Activated CD4-positive, alpha-beta memory T cell treated with anti-CD3 and anti-CD28 coated beads for 36 hours (primary cell): ENCODE measurements around the gene TNFSF12. TPM values are rescaled to one million over a fixed set of nuclear protein-coding genes. Genes with fewer than 3 reads are reported as not detected.

Experiments used
- CTCF ChIA-PET: fragments of 350-600 bp; sonication (Branson Sonifier 250); formaldehyde crosslinking; loops from one replicate; lab custom pipeline; 2021; ENCODE audit warnings: antibody characterized with exemption, inconsistent platforms; lab: Charles Lee
- POLR2A ChIA-PET: fragments of 350-600 bp; sonication (Branson Sonifier 250); formaldehyde crosslinking; loops from one replicate; lab custom pipeline; 2021; ENCODE audit warnings: antibody characterized with exemption; lab: Charles Lee
- DNase-seq: peaks from one replicate; pipeline ENCODE4 v3.0.0-alpha.2; 2020
- H3K27ac Mint-ChIP-seq: one replicate; pipeline ENCODE4 v1.8.0; 2021; ENCODE audit warnings: mixed read lengths
- H3K27me3 Mint-ChIP-seq: one replicate; pipeline ENCODE4 v1.8.0; 2021; ENCODE audit warnings: mixed read lengths
- H3K36me3 Mint-ChIP-seq: one replicate; pipeline ENCODE4 v1.8.0; 2021; ENCODE audit warnings: mixed read lengths
- H3K4me1 Mint-ChIP-seq: one replicate; pipeline ENCODE4 v1.8.0; 2021; ENCODE audit warnings: low read depth, mixed read lengths
- H3K4me3 Mint-ChIP-seq: one replicate; pipeline ENCODE4 v1.8.0; 2021; ENCODE audit warnings: mild to moderate bottlenecking, mixed read lengths
- H3K9me3 Mint-ChIP-seq: one replicate; pipeline ENCODE4 v1.8.0; 2021; ENCODE audit warnings: mixed read lengths
- intact Hi-C: fragments of 100-400 bp; cut with micrococcal nuclease; formaldehyde crosslinking; loops from one replicate; pipeline ENCODE4 v1.15.1; 2023
- total RNA-seq, 2 experiments: library from RNA; stranded (reverse); gene quantifications; one replicate each; pipeline ENCODE4 v1.2.3, GENCODE V29; 2021

TNFSF12 gene
- total RNA-seq, 2 experiments from 2014 or later, result 19.7 to 22.4 TPM

- Mint-ChIP-seq H3K27ac (peak overlapping the region; percentile 95), H3K36me3 (peaks cover 56% of the 10 kb centered on the region)
Observed at GRCh38 chr17:7579834-7580603, 31.2 kb downstream of the TNFSF12 start.

DNA sequence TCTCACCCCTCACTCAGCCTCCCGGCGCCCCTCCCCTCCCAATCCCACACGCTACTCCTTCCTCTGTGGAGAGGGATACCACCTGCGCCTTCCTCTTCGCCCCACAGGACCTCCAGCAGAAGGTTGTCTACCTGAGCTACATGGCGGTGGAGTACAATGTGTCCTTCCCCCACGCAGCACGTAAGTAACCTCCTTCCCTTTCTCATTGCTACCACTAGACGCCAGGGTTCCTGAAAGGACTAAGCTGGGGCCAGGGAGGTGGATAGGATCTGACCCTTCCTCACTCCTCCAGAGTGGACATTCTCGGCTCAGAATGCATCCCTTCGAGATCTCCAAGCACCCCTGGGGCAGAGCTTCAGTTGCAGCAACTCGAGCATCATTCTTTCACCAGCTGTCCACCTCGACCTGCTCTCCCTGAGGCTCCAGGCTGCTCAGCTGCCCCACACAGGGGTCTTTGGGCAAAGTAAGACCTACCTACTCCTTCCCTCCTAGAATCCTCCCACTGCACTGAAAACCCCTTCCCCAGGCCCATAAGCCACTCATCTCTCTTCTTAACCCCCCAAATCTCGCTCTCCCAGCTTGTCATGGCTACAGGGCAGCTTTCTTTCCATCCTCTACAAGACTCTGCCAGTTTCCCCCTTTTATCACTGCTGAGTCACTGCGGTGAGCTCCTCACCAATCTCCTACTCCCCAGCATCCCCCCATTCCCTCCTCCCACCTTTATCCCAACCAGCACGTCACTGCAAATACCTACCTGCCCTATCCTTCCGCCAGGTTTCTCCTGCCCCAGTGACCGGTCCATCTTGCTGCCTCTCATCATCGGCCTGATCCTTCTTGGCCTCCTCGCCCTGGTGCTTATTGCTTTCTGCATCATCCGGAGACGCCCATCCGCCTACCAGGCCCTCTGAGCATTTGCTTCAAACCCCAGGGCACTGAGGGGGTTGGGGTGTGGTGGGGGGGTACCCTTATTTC is 32.0 kb downstream of the TNFSF12 start:
- POLR2A ChIA-PET, result interaction anchor here (1.2 to 2.8 kb wide), 4 partner anchors 8 to 106 kb away, joined by 3 to 24 read pairs (median 3); partner anchors contain the start of genes FXR2, SOX15, TP53 and WRAP53
- Mint-ChIP-seq H3K4me1 (peaks cover 83% of the 10 kb centered on the region), H3K9me3 (no peaks in the 10 kb centered on the region), H3K36me3 (peaks cover 48% of the 10 kb centered on the region), H3K27me3 (no peaks in the 10 kb centered on the region), H3K4me3 (peak overlapping the region; percentile 67), H3K27ac (peak overlapping the region; percentile 95)
- DNase-seq, result no peak
- CTCF ChIA-PET, result interaction anchor here (0.6 to 3.1 kb wide), 5 partner anchors 8 to 144 kb away, joined by 3 to 21 read pairs (median 3); partner anchors contain the start of genes SENP3 and SOX15
- intact Hi-C loops, result loop anchor here (5.0 kb wide), 1 partner anchor 256 kb away; no protein-coding TSS in a partner anchor

More at GRCh38 chr17:7579834-7580603, 31.2 kb downstream of the TNFSF12 start:
- Mint-ChIP-seq H3K9me3 (no peaks in the 10 kb centered on the region), H3K27me3 (no peaks in the 10 kb centered on the region), H3K4me1 (peaks cover 86% of the 10 kb centered on the region), H3K4me3 (peak overlapping the region; percentile 67)
- intact Hi-C loops, result loop anchor here (5.0 kb wide), 1 partner anchor 257 kb away; no protein-coding TSS in a partner anchor
- ChIA-PET CTCF (interaction anchor here (0.6 to 3.1 kb wide), 5 partner anchors 9 to 143 kb away, joined by 3 to 21 read pairs (median 3); partner anchors contain the start of genes SENP3 and SOX15), POLR2A (interaction anchor here (1.0 to 2.8 kb wide), 7 partner anchors 8 to 251 kb away, joined by 3 to 24 read pairs (median 3); partner anchors contain the start of genes ACAP1, FXR2, NEURL4 and SENP3)
- DNase-seq, result peak; percentile 59

DNA sequence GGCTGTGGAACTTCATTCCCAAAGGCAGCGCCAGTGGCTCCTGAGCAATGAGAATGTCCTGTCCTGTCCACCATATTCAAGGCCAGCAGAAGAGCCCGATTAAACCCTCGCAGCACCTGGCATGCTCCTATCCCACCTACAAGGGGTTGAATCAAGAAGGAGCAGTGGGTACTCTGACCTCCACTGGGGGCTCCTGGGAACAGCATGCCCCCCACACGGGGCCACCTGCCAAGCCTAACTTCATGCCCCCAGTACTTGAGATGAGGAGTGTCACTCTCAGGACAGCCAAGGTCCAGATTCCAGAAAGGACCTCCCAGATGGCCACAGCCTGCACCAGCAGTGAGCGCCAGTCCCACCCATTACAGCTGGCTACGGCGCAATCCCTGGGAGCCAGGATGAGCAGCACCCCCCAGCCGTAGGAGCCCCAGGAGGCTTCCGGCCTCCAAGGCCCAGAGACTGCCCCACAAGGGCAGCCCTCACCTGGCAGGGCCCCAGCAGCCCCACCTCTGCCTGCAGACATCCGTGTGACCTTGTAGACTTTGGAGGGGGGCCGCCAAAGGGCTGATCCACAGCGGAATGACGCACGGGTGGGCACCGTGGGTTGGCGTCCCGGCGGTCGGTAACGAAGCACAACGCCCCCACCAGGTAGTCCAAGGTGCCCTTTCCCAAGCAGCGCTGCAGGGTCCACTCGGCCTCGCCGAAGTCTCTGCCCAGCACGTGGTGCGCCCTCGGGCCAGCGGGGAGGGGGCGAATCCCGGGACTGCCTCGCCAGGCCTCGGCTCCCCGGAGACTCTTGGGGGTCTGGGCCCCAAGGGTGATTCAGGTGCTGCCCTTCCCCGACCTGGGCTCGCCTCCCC is 33.8 kb downstream of the TNFSF12 start:
- peaks cover 66% of the 10 kb centered on the region for H3K4me1 Mint-ChIP-seq
- intact Hi-C loops, result loop anchor here (1.0 to 5.0 kb wide), 3 partner anchors 9 to 255 kb away; no protein-coding TSS in a partner anchor

DNA sequence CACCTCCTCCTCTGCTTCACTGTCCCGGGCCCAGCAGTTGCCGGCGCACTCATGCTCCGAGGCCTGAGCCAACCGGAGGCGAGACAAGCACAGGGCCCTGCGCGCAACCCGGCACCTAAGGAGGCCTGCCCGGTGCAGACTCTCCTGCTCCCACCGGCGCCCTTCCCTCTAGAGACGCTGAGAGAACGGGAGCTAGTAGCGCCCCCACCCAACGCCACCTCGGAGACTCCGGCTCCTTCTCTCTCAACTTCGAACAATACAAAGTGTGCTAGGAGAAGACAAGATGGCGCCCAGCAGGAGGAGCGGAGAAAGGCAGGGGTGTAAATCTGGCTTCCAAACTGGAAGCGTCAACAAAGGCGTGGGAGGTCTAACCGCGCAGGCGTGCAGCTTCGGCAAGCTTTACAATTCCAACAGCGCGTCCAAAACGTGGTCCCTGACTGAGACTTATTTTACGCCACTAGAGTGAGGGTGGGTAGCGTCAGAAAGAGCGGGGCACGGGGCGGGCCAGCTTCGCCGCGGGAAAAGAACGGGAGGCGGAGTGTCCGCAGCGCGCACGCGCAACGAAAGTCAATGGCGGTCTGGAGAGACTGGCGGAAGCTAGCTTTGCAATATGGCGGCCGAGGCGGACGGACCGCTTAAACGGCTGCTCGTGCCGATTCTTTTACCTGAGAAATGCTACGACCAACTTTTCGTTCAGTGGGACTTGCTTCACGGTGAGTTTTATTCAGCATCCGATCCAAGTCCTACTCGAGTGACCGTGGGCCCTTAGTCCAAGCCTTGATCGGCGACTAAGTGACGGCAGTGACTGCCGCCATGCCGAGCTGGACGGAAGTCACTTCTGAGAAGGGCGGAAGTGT is 34.6 kb downstream of the TNFSF12 start, which contains the start of gene MPDU1:
MPDU1 (plus strand) TSS at position 600 of the 857 bp plus-strand sequence; CDS start at position 611, 11 bp downstream.
- Mint-ChIP-seq H3K36me3 (peaks cover 28% of the 10 kb centered on the region), H3K4me1 (peaks cover 57% of the 10 kb centered on the region), H3K4me3 (peak within 1 kb of the TSS; percentile 95), H3K27me3 (no peaks in the 10 kb centered on the region), H3K9me3 (no peaks in the 10 kb centered on the region), H3K27ac (peak within 1 kb of the TSS; percentile 100)
- ChIA-PET POLR2A (interaction anchor here (0.5 to 3.8 kb wide), 21 partner anchors 9 to 537 kb away, joined by 3 to 61 read pairs (median 4); partner anchors contain the start of genes ACAP1, CNTROB, FXR2 and NEURL4), CTCF (interaction anchor here (0.6 to 7.7 kb wide), 12 partner anchors 12 to 238 kb away, joined by 3 to 57 read pairs (median 4); partner anchors contain the start of genes ATP1B2, FXR2, KCTD11 and SAT2)
- DNase-seq, result peak; percentile 98
- intact Hi-C loops, result loop anchor here (1.0 to 5.0 kb wide), 5 partner anchors 10 to 254 kb away; partner anchors contain the start of genes FXR2 and SENP3

More for the DNA sequence above, 33.8 kb downstream of the TNFSF12 start:
- H3K27ac Mint-ChIP-seq, result peak overlapping the region; percentile 100
- no peaks in the 10 kb centered on the region for H3K27me3 Mint-ChIP-seq
- DNase-seq, result no peak
- ChIA-PET POLR2A (interaction anchor here (0.9 to 3.8 kb wide), 10 partner anchors 9 to 269 kb away, joined by 3 to 61 read pairs (median 8); partner anchors contain the start of genes ACAP1, FXR2, POLR2A and TP53), CTCF (interaction anchor here (1.3 to 7.7 kb wide), 3 partner anchors 22 to 105 kb away, joined by 4 to 57 read pairs (median 30); partner anchors contain the start of genes FXR2, SENP3, TNFSF13 and TP53)
- peaks cover 32% of the 10 kb centered on the region for H3K36me3 Mint-ChIP-seq
- peak overlapping the region; percentile 95 for H3K4me3 Mint-ChIP-seq
- H3K9me3 Mint-ChIP-seq, result no peaks in the 10 kb centered on the region

DNA sequence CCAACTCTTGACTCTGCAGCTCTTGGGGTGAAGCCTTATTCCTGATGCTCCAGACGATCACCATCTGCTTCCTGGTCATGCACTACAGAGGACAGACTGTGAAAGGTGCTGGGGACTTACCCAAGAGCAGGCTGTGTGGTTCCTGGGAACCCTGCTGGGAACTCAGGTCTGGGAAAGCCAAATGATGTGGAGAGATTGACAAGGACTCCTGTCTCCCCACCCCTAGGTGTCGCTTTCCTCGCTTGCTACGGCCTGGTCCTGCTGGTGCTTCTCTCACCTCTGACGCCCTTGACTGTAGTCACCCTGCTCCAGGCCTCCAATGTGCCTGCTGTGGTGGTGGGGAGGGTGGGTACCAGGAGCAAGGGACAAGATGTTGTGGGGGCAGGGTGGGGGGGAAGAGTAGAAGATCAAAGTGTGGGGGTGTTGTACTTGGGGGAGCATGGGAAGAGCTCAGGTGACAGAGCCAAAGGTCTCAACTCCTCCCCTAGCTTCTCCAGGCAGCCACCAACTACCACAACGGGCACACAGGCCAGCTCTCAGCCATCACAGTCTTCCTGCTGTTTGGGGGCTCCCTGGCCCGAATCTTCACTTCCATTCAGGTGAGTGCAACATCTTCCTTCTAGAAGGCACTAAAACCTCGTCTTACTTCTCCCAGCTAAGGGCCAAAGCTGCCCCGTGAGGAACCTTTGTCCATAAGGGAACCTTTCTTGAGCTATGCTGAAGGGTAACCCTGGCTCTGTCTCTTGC is 38.0 kb downstream of the TNFSF12 start:
- POLR2A ChIA-PET, result no interaction called here

DNA sequence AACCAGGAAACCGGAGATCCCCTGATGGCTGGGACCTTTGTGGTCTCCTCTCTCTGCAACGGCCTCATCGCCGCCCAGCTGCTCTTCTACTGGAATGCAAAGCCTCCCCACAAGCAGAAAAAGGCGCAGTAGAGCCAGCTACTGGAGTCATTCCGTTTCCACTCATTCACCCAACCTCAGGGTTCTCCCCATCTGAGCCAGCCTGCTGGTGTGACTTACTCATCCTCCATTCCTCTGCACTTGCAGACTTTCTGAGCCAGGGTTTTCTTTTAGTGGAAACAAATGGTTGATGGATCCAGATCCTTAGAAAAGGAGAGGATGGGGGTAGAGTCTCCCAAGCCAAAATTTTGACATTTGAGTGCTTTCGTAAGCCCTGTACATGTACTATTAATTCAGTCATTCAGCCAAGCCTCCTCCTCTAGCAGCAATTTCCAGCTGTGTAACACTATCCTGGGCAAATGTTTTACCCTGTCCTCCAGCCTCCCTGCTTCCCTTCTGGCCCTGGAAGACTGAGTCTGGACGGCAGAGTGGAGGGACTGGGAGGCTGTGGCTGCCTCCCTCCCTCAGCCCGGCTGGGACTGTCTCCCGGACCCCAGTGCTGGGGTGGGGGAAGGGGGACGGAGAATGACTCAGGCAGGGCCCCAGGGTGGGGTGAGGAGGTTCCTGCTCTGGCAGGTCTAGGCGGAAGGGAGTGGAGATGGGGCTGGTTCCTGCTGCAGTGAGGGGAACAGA is 38.7 kb downstream of the TNFSF12 start:
- POLR2A ChIA-PET, result no interaction called here
- CTCF ChIA-PET, result interaction anchor here (1.3 to 7.7 kb wide), 3 partner anchors 27 to 232 kb away, joined by 5 to 57 read pairs (median 7); partner anchors contain the start of genes SENP3, TNFSF13 and TP53
- peaks cover 21% of the 10 kb centered on the region for H3K36me3 Mint-ChIP-seq
- DNase-seq, result no peak
- H3K4me1 Mint-ChIP-seq, result peaks cover 20% of the 10 kb centered on the region
- no peaks in the 10 kb centered on the region for H3K27me3 Mint-ChIP-seq
- intact Hi-C loops, result no loop called here
- H3K9me3 Mint-ChIP-seq, result no peaks in the 10 kb centered on the region
- H3K27ac Mint-ChIP-seq, result no peak overlapping the region
- no peak overlapping the region for H3K4me3 Mint-ChIP-seq

More for the DNA sequence above, 38.0 kb downstream of the TNFSF12 start:
- H3K9me3 Mint-ChIP-seq, result no peaks in the 10 kb centered on the region
- peaks cover 27% of the 10 kb centered on the region for H3K4me1 Mint-ChIP-seq
- H3K27ac Mint-ChIP-seq, result no peak overlapping the region
- CTCF ChIA-PET, result interaction anchor here (0.6 to 7.7 kb wide), 5 partner anchors 26 to 231 kb away, joined by 3 to 57 read pairs (median 5); partner anchors contain the start of genes SENP3, TNFSF13 and TP53
- H3K27me3 Mint-ChIP-seq, result no peaks in the 10 kb centered on the region
- intact Hi-C loops, result no loop called here
- no peak overlapping the region for H3K4me3 Mint-ChIP-seq
- DNase-seq, result no peak
- peaks cover 21% of the 10 kb centered on the region for H3K36me3 Mint-ChIP-seq

GRCh38 chr17:7588553-7589203 is 39.8 kb downstream of the TNFSF12 start:
- no peak overlapping the region for H3K27ac Mint-ChIP-seq
- H3K9me3 Mint-ChIP-seq, result no peaks in the 10 kb centered on the region
- peaks cover 30% of the 10 kb centered on the region for H3K36me3 Mint-ChIP-seq
- ChIA-PET POLR2A (interaction anchor here (1.2 to 1.6 kb wide), 4 partner anchors 8 to 104 kb away, joined by 3 to 9 read pairs (median 4); no protein-coding TSS in a partner anchor), CTCF (interaction anchor here (0.7 to 7.7 kb wide), 20 partner anchors 9 to 308 kb away, joined by 3 to 57 read pairs (median 6); partner anchors contain the start of genes CD68, FXR2, SAT2 and SENP3)
- no peak overlapping the region for H3K4me3 Mint-ChIP-seq
- intact Hi-C loops, result no loop called here
- H3K4me1 Mint-ChIP-seq, result peaks cover 11% of the 10 kb centered on the region
- DNase-seq, result no peak
- no peaks in the 10 kb centered on the region for H3K27me3 Mint-ChIP-seq

GRCh38 chr17:7589204-7589868 is 40.5 kb downstream of the TNFSF12 start:
- peak; percentile 74 for DNase-seq
- intact Hi-C loops, result no loop called here
- CTCF ChIA-PET, result interaction anchor here (0.5 to 7.7 kb wide), 26 partner anchors 9 to 684 kb away, joined by 3 to 57 read pairs (median 5); partner anchors contain the start of genes CD68, FXR2, SAT2 and SENP3
- Mint-ChIP-seq H3K27ac (no peak overlapping the region), H3K9me3 (no peaks in the 10 kb centered on the region), H3K4me1 (peaks cover 10% of the 10 kb centered on the region), H3K27me3 (no peaks in the 10 kb centered on the region), H3K36me3 (peaks cover 35% of the 10 kb centered on the region), H3K4me3 (no peak overlapping the region)
- POLR2A ChIA-PET, result interaction anchor here (1.2 to 1.6 kb wide), 4 partner anchors 9 to 104 kb away, joined by 3 to 9 read pairs (median 4); no protein-coding TSS in a partner anchor
